HG03139 (cell line): ENCODE results near the gene TPRX2.
"Not testable (repeated sequence)": the region's sequence is repeated elsewhere in the genome, so short reads cannot be mapped to it uniquely, and the experiment has no call there.

Experiments used
- ATAC-seq: cut with Tn5 transposase; IDR thresholded peaks from one replicate; pipeline ENCODE4 v1.9.1; 2021; ENCODE audit not compliant: unreplicated experiment

TPRX2 gene, protein sequence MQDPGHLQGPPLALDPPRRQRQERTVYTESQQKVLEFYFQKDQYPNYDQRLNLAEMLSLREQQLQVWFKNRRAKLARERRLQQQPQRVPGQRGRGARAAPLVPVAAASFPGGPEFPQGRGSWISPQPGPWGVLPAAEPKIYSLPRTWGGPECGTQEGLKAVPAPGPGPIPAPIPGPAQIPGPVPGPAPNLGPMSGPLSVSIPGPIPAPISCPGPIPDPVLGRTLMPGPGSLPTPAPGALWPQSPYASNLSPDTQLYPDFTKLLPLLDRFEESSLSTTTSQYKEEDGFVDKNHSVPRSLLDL

DNA sequence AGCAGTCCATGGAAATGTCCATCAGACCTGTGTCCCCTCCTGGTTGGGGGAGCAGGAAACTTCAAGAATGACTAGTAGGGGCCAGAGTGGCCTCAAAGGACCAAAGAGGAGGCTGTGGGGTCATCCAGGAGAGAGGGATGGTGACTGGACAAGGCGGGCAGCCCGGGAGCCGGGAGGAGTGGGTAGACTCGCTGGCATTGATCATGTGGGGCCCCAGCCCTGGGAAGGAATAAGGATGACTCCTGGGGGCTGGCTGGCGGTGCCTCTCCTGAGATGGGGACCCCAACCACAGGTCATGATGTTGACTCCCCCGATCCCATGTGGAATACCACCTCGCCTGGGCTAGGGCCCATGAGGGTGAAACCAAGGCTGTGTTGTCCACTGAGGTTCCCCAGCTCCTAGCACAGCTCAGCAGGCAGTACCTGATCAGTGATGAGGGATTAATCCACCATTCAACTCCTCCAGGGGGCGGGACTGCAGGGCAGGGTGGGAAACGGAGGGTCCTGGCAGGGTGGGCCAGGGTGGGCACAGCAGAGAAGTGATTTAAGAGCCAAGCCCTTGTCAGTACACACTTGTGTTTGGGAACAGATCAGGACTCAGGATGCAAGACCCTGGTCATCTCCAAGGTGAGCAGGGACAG lies at the start of gene TPRX2:
TSS of gene TPRX2 (plus strand) at position 590 of the 640 bp plus-strand sequence. CDS start at position 602, 12 bp downstream.
- ATAC-seq: not testable (repeated sequence)

DNA sequence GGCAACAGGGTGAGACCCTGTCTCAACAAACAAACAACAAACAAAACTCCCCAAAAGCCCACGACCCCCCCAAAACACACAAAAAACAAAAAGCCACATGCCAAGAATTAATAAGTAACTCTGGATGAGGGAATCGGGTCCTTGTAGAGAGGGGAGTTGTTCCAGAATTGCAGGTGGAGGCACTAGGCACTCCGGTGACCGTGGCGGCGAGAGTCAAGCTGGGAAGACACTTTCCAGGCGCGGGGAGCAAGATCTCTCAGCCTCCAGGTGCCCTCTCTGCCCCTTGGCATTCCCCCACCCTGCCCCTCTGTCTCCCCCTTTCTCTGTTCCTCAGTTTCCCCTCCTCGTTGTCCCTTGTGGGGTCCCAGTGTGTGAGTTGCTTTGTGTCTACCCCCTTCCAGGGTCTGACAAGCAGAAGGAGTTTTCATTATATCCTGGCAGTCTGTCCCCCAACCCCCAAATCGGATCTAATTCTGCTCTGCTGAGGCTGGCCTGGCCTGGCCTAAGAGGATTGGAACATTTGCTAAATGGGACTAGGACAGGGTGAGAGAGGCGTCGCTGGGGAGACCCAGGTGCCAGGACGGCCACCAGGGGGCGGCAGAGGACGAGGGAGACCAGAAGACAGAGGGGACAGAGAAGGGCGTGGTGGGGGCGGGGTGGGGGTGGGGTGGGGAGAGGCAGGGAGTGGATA lies 45.6 kb upstream of the TPRX2 start:
- no peak for ATAC-seq

DNA sequence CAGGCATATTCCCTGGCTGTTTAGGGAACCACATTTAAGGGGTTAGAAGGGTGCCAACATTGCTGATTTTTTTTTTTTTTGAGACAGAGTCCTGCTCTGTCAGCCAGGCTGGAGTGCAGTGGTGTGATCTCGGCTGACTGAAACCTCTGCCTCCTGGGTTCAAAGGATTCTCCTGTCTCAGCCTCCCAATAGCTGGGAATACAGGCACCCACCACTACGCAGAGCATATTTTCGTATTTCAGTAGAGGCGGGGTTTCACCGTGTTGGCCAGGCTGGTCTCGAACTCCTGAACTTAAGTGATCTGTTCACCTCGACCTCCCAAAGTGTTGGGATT lies 45.1 kb upstream of the TPRX2 start:
- no peak for ATAC-seq

DNA sequence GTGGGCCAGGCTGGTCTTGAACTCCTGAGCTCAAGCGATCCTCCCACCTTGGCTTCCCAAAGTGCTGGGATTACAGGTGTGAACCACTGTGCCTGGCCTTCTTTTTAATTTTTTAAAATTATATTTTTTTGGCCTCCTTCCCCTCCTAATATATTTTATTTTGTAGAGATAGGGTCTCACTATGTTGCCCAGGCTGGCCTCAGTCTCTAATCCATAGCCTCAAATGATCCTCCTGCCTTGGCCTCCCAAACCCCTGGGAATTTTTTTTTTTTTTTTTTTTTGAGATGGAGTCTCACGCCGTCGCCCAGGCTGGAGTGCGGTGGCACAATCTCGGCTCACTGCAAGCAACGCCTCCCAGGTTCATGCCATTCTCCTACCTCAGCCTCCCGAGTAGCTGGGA lies 42.8 kb upstream of the TPRX2 start:
- ATAC-seq: not testable (repeated sequence)

DNA sequence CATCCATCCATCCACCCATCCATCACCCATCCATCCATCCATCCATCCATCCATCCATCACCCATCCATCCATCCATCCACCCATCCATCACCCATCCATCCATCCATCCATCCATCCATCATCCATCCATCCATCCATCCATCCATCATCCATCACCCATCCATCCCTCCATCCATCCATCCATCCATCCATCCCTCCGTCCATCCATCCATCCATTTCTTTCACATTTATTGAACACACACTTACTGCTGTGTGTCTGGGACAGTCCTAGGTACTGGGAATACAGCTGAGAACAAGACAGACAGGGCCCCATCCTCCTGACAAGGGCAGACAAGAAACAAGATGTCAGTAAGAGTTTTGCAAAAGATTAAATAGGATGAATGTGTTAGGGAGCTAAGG lies 40.8 kb upstream of the TPRX2 start:
- not testable (repeated sequence) for ATAC-seq

DNA sequence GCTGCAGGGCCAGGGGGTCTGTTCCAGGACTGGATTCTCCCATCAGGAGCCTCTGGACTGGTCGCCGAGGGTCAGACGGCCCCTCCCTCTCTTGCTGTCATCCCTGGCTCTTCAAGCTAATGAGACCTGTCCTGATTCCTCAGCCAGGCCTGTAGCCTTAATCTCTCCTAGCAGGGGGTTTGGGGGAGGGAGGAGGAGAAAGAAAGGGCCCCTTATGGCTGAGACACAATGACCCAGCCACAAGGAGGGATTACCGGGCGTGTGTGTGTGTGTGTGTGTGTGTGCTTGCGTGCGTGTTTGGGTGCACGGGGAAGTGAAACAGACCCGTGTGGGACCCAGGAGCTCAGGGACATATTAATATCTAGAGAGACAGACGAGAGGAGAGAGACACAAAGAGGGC lies 39.2 kb upstream of the TPRX2 start:
- ATAC-seq: no peak

DNA sequence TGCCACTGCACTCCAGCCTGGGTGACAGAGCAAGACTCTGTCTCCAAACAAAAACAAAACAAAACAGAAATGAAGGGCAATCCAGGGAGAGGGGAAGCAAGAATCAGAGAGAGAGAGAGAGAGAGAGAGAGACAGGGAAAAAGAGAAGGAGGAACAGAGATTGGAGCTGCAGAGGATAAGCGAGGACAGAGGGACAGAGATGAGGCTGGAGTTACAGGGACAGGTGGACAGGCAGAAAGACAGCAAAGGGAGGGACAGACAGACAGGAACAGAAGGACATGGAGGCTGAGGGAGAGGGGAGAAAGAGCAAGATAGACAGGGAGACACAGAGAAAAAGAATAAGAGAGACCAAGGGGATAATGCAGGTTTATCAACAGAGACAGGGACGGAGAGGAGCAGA lies 38.6 kb upstream of the TPRX2 start:
- ATAC-seq: no peak

DNA sequence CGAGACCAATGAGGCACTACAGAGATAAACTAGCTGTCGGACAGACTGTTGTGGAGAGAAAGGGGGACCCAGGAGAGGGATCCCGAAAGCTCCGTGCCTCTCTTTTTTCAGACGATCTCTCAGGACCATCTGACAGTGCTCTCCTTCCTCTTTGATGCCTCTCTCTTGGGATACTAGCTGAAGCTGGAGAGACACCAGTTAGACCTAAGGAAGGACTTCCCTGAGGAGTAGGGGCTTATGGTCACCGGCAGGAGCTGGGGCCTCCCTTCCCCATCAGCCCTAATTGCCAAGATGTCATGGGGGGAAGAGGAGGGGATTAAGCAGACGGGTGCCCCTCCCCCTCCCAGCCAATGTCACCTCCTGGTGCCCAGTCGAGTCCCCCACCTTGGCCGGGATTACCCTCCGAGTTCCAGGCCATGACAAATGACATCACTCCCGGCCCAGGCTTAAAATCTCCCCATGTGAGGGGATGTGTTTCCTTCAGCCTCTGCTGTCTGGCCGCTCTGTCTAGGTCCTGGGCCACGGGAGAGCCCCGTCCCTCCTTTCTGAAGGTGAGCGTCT lies 37.5 kb upstream of the TPRX2 start, which contains the start of gene CRX:
TSS of gene CRX (plus strand) at position 478 of the 561 bp plus-strand sequence. CDS start 12,507 bp downstream, outside the sequence.
- no peak for ATAC-seq

DNA sequence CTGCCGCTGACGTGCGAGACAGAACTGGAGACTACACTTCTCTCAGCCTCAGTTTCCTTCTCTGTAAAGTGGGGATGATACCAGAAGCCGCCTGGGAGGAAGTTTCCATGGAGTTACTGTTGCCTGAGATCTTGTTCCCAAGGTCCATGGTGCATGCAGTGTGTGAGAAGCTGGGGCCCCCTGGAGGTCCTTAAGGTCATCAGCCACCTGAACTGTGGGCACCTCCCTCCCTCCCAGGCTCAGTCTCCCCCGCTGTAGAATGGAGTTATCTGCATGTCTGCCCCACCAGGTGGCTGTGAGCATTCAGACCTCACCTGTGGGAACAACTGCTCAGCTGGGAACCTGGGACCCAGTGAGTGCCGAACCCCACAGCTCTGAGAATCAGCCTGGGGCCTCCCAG lies 34.6 kb upstream of the TPRX2 start:
- no peak for ATAC-seq

DNA sequence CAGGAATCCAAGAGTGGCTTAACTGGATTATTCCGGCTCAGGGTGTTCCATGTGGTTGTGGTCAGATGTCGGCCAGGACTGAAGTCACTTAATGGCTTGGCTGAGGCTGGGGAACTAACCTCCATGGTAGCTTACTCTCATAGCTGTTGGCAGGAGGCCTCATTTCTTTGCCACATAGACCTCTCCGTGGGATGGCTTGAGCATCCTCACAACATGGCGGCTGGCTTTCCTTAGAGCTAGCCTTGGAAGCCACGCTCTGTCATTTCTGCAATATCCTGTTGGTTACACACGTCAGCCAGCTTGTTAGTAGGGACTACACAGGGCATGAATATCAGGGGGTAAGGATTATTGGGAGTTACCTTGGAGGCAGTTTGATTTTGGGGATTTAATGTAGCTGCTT lies 32.2 kb upstream of the TPRX2 start:
- no peak for ATAC-seq

DNA sequence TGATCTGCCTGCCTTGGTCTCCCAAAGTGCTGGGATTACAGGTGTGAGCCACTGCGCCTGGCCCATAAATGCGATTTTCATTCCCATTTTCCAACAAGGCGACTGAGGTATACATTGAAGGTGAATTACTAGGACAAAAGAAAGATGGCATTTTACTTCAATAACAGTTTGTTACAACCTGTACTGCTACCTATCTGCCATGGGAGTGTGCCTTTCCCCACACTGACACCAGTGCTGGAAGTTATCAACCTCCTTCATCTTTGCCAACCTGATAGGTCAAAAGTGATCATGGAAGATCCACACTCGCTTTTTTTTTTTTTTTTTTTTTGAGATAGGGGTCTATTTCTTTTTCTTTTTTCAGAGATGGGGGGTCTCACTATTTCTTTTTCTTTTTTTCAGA lies 26.3 kb upstream of the TPRX2 start:
- no peak for ATAC-seq

DNA sequence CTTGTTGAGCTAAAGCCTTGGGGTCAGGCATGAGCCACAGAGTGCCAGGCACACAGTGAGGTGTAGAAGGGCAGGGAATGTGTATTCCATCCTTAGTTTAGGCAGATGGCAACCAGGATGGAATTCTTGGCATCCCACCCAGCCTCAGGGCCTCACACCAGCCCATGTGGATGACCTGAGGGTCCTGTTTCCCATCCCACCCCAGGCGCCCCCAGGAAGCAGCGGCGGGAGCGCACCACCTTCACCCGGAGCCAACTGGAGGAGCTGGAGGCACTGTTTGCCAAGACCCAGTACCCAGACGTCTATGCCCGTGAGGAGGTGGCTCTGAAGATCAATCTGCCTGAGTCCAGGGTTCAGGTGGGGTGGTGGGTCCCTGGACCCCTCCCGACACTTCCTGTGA lies 23.0 kb upstream of the TPRX2 start:
- no peak for ATAC-seq

DNA sequence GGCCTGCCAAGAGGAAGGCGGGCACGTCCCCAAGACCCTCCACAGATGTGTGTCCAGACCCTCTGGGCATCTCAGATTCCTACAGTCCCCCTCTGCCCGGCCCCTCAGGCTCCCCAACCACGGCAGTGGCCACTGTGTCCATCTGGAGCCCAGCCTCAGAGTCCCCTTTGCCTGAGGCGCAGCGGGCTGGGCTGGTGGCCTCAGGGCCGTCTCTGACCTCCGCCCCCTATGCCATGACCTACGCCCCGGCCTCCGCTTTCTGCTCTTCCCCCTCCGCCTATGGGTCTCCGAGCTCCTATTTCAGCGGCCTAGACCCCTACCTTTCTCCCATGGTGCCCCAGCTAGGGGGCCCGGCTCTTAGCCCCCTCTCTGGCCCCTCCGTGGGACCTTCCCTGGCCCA lies 19.6 kb upstream of the TPRX2 start:
- no peak for ATAC-seq

DNA sequence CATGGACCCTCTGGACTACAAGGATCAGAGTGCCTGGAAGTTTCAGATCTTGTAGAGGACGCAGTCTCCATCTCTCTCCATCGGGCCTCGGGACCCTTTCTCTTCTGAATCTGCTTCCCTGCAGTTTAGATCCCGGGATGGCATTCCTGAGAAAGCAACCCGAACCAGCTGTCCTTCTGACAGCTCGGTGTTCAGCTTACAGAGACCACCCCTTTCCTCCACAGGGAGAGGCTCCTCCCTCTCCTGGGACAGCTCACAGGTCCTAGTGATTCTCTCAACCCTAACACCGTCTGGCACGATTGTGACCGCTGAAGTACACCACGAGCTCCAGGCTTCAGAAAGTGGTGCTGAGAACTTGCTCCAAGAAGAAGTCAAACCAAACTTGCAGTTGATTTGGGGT lies 19.1 kb upstream of the TPRX2 start:
- ATAC-seq: no peak

DNA sequence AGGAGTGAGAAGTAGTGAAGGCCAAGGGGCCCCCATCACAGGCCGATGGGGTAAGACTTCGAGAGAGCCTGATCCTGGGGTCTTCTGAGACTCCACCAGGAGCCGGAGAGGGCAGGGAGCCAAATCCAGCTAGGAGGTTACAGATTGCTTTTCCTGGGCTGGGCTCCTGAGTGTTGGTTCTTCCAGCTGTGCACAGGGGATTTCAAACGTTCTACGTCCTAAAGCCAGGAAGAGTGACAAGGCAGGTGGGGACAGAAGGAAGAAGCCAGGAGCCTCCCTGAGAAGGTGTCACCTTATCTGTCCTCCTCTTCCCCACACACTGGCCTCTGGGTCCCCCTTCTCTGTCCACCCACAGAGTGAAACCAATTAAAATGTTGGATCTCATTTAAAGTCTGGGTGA lies 16.1 kb upstream of the TPRX2 start:
- no peak for ATAC-seq

DNA sequence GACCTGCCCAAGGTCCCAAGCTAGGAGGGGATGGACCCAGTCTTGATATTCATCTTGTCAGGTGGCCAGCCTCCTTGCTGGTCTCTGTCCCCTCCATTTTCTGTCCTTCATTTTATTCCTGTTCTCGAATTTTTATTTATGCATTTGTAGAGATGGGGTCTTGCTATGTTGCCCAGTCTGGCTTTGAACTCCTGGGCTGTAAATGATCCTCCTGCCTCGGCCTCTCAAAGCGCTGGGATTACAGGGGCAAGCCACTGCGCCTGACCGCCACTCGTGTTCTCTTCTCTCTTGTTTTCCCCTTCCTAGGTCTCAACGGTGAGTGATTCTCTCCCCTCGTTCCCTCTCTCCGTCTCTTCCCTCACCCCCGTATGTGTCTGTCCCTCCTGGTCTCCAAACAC lies 10.6 kb upstream of the TPRX2 start:
- no peak for ATAC-seq

DNA sequence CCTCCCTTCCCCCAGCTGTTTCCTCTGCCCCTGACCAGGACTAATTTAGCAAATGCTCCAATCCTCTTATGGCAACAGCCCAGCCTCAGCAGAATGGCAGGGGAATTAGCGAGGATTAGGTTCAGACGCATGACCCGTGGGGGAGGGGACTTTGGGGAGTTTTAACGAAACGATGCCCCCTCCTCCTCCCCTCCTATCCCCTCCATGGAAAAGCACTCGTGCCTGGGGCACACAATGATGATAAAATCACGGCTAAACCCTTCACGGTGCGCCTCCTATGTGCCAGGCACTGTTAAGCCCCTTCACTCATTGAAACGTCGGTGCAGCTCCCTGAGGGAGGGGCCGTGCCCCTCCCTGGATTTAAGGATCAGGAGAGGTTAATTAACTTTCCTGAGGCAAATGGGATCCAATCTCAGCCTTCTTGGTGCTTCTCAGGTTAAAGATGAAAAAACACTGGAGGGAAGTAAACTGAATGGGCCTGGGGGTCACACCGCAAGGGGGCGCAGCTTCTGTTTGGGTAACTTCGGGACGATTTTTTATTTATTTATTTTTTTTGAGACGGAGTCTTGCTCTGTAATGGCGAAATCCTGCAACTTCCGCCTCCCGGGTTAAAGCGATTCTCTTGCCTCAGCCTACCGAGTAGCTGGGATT lies 10.1 kb upstream of the TPRX2 start:
- no peak for ATAC-seq

DNA sequence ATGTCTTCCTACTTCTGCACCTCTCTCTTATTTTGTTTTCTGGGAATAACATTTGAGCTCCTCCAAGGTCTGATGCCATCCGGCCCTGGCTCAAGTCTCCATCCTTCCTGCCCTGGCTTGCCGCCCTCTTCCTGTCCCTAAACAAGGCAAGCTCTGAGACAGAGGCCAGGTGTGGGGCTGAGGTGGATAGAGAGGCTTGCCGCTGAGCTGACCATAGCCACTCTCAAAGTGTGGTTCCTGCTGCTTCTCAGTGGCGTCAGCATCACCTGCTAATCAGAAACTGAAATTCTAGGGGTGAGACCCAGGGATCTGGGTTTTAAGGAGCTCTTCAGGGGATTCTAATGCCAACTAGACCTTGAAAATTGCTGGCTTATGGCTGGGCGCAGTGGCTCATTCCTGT lies 6.0 kb upstream of the TPRX2 start:
- ATAC-seq: no peak

DNA sequence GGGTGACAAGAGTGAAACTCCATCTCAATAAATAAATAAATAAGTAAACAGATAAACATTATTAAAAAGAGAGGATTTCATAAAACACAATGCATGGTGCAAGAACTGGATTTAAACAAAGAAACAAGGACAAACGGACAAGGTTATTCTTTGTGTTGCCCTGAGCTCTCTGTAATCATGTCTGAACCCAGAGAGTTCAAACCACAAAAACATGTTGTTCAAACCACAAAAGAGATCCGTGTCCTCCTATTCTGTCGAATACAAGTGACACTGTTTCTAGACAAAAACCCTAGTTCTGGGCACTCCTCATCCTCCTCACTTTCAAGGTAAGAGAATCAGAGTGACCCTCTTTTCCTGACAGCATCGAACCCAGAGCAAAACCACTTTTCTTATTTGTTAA lies 4.6 kb upstream of the TPRX2 start:
- ATAC-seq: no peak

DNA sequence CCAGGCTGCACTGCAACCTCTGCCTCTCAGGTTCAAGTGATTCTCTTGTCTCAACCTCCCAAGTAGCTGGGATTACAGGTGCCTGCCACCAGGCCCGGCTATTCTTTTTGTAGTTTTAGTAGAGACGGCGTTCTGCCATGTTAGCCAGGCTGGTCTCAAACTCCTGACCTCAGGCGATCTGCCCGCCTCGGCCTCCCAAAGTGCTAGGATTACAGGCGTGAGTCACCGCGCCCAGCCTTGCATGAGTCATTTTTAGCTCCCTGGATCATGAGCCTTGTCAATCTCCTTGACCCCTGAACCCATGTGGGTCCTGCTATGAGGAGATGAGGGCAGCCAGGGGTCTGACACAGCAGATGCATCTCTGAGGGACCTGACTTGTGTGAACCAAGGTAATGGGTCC lies 804 bp upstream of the TPRX2 start:
- ATAC-seq: not testable (repeated sequence)

DNA sequence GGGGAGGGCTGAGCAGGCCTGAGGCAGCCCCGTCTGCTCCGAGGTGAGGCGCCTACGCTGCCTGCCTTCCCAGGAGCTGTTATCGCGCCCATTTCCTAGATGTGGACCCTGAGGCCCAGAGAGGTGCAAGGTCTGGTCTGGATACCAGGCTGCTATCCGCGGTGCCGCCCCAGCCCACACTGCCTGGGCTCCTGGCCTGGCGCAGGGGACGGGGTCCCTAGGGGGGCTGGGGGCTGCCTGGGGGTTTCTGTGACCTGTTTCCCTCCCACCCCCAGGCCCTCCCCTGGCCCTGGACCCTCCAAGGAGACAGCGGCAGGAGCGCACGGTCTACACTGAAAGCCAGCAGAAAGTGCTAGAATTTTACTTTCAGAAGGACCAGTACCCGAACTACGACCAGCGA lies 803 bp downstream of the TPRX2 start:
- not testable (repeated sequence) for ATAC-seq
